Common myeloid progenitor, CD34-positive (primary cell): ENCODE measurements around the gene SELENOH.

Experiments
- CTCF ChIA-PET: fragments of 350-600 bp; sonication (Branson Sonifier 250); formaldehyde crosslinking; loops from one replicate; lab custom pipeline; 2021; ENCODE audit warnings: antibody characterized with exemption; lab: Charles Lee
- POLR2A ChIA-PET: fragments of 350-600 bp; sonication (Branson Sonifier 250); formaldehyde crosslinking; loops from one replicate; lab custom pipeline; 2021; ENCODE audit warnings: antibody characterized with exemption; lab: Charles Lee
- DNase-seq, 3 donors: peaks; one replicate each; pipeline versions ENCODE4 v3.0.0 to v3.0.0-alpha.2; 2013
- H3K27ac ChIP-seq, 2 experiments: 1 replicate in 1 of 2; 2 replicates in 1 of 2; pipeline ENCODE4 v1.7.0; 2013; ENCODE audit warnings: inconsistent platforms in 2 of 2, low read length in 2 of 2, mild to moderate bottlenecking in 2 of 2, low read depth in 1 of 2, moderate library complexity in 1 of 2; ENCODE audit not compliant: severe bottlenecking in 2 of 2, insufficient read depth in 1 of 2, poor library complexity in 1 of 2
- H3K27me3 ChIP-seq, 5 experiments: replicated peaks in 2 of 5; 1 replicate in 3 of 5; 2 replicates in 2 of 5; pipeline versions ENCODE4 v1.6.1 to v1.7.0; 2013; ENCODE audit warnings: low read length in 4 of 5, mild to moderate bottlenecking in 2 of 5, moderate library complexity in 2 of 5, inconsistent platforms in 1 of 5; ENCODE audit not compliant: insufficient read depth in 5 of 5, control insufficient read depth in 4 of 5
- H3K36me3 ChIP-seq, 4 experiments: 1 replicate in 2 of 4; 2 replicates in 2 of 4; pipeline versions ENCODE4 v1.6.1 to v1.7.0; 2013; ENCODE audit warnings: low read length in 3 of 4, control low read depth in 1 of 4, mild to moderate bottlenecking in 1 of 4; ENCODE audit not compliant: control insufficient read depth in 4 of 4, insufficient read depth in 4 of 4
- H3K4me1 ChIP-seq, 4 experiments: 1 replicate in 3 of 4; 2 replicates in 1 of 4; pipeline versions ENCODE4 v1.6.1 to v1.7.1; 2013; ENCODE audit warnings: low read length in 3 of 4, mild to moderate bottlenecking in 3 of 4, control low read depth in 1 of 4, inconsistent platforms in 1 of 4, moderate library complexity in 1 of 4; ENCODE audit not compliant: control insufficient read depth in 4 of 4, insufficient read depth in 4 of 4; ENCODE audit errors: control extremely low read depth in 1 of 4
- H3K4me3 ChIP-seq, 7 experiments: 1 replicate in 4 of 7; 2 replicates in 3 of 7; pipeline versions ENCODE4 v1.5.1 to v1.7.0; 2013; ENCODE audit warnings: mild to moderate bottlenecking in 7 of 7, low read length in 6 of 7, moderate library complexity in 6 of 7, inconsistent platforms in 2 of 7, low read depth in 2 of 7, control low read depth in 1 of 7; ENCODE audit not compliant: insufficient read depth in 4 of 7, control insufficient read depth in 1 of 7; ENCODE audit errors: extremely low read depth in 1 of 7
- H3K9me3 ChIP-seq, 5 experiments: 1 replicate in 4 of 5; 2 replicates in 1 of 5; pipeline versions ENCODE4 v1.6.1 to v1.7.1; 2013; ENCODE audit warnings: low read length in 4 of 5, mild to moderate bottlenecking in 2 of 5, inconsistent platforms in 1 of 5, low read depth in 1 of 5, moderate library complexity in 1 of 5; ENCODE audit not compliant: control insufficient read depth in 4 of 5, insufficient read depth in 2 of 5; ENCODE audit errors: control extremely low read depth in 1 of 5
- whole genome bisulfite sequencing: methylation state at CpG from one replicate; pipeline ENCODE4 v1.1.5; 2013; ENCODE audit not compliant: insufficient coverage; 5-methylcytosine and 5-hydroxymethylcytosine counted together

The SELENOH gene

GRCh38 chr11:57744357-57744756, 3.1 kb downstream of the SELENOH start:
- Histone ChIP-seq H3K27ac (no peak overlapping the region), H3K4me1 (peaks cover 13 to 26% (median 20%) of the 10 kb centered on the region in 4 experiments), H3K9me3 (no peaks in the 10 kb centered on the region), H3K27me3 (no peaks in the 10 kb centered on the region), H3K4me3 (no peak overlapping the region), H3K36me3 (peaks cover 8 to 53% (median 25%) of the 10 kb centered on the region in 4 experiments)
- DNase-seq: no peak
- ChIA-PET CTCF (interaction anchor here (0.8 to 6.4 kb wide), 4 partner anchors 12 to 58 kb away, joined by 3 to 50 read pairs (median 22); no protein-coding TSS in a partner anchor), POLR2A (interaction anchor here (0.8 to 1.8 kb wide), 2 partner anchors 17 to 244 kb away, joined by 4 to 5 read pairs; partner anchors contain the start of gene CTNND1)
- 100% methylated on average over 1 of the region's 2 CpGs for WGBS

GRCh38 chr11:57745206-57745605, 3.9 kb downstream of the SELENOH start:
- DNase-seq: no peak
- ChIA-PET POLR2A (interaction anchor here (1.8 kb wide), 1 partner anchor 16 kb away, joined by 5 read pairs; the partner anchor contains the start of gene CTNND1), CTCF (interaction anchor here (1.3 to 7.5 kb wide), 4 partner anchors 11 to 55 kb away, joined by 4 to 100 read pairs (median 28); partner anchors contain the start of gene CTNND1)
- H3K4me3 ChIP-seq: no peak overlapping the region
- peaks cover 13 to 25% (median 19%) of the 10 kb centered on the region in 4 experiments for H3K4me1 ChIP-seq
- peaks cover 8 to 45% (median 23%) of the 10 kb centered on the region in 4 experiments for H3K36me3 ChIP-seq
- H3K9me3 ChIP-seq: no peaks in the 10 kb centered on the region
- H3K27ac ChIP-seq: no peak overlapping the region
- WGBS: 98% methylated on average over 5 of the region's 5 CpGs
- no peaks in the 10 kb centered on the region for H3K27me3 ChIP-seq

GRCh38 chr11:57746920-57747319, 5.6 kb downstream of the SELENOH start:
- DNase-seq: no peak
- H3K4me3 ChIP-seq: no peak overlapping the region
- WGBS: 100% methylated on average over 1 of the region's 1 CpG
- POLR2A ChIA-PET: no interaction called here
- no peak overlapping the region for H3K27ac ChIP-seq
- H3K36me3 ChIP-seq: peaks cover 8 to 42% (median 23%) of the 10 kb centered on the region in 4 experiments
- H3K4me1 ChIP-seq: peaks cover 6 to 14% (median 12%) of the 10 kb centered on the region in 4 experiments
- H3K9me3 ChIP-seq: no peaks in the 10 kb centered on the region
- CTCF ChIA-PET: interaction anchor here (1.3 to 7.5 kb wide), 3 partner anchors 9 to 178 kb away, joined by 3 to 100 read pairs (median 50); no protein-coding TSS in a partner anchor
- H3K27me3 ChIP-seq: no peaks in the 10 kb centered on the region

GRCh38 chr11:57751176-57751575, 9.9 kb downstream of the SELENOH start:
- Histone ChIP-seq H3K36me3 (peaks cover 0 to 6% (median 1%) of the 10 kb centered on the region in 4 experiments), H3K27ac (no peak overlapping the region), H3K9me3 (no peaks in the 10 kb centered on the region), H3K4me3 (no peak overlapping the region), H3K4me1 (no peaks in the 10 kb centered on the region), H3K27me3 (no peaks in the 10 kb centered on the region)
- ChIA-PET POLR2A (no interaction called here), CTCF (interaction anchor here (0.7 to 7.5 kb wide), 10 partner anchors 9 to 762 kb away, joined by 3 to 100 read pairs (median 4); partner anchors contain the start of gene CTNND1)
- DNase-seq: no peak

GRCh38 chr11:57751676-57752253, 10.5 kb downstream of the SELENOH start, which contains the start of gene BTBD18:
Gene BTBD18 (minus strand): TSS chr11:57751819. CDS start chr11:57751188, 631 bp downstream.
- H3K27ac ChIP-seq: no peak within 1 kb of the TSS
- H3K9me3 ChIP-seq: no peaks in the 10 kb centered on the region
- no peaks in the 10 kb centered on the region for H3K27me3 ChIP-seq
- H3K4me3 ChIP-seq: no peak within 1 kb of the TSS
- POLR2A ChIA-PET: no interaction called here
- H3K36me3 ChIP-seq: peaks cover 0 to 5% (median 1%) of the 10 kb centered on the region in 4 experiments
- peak; percentile 25 to 42 (median 40) for DNase-seq
- CTCF ChIA-PET: interaction anchor here (0.7 to 7.5 kb wide), 13 partner anchors 8 to 761 kb away, joined by 3 to 100 read pairs (median 4); partner anchors contain the start of gene CTNND1
- H3K4me1 ChIP-seq: no peaks in the 10 kb centered on the region
- WGBS: 94% methylated on average over 5 of the region's 10 CpGs

GRCh38 chr11:57752954-57753353, 11.7 kb downstream of the SELENOH start:
- ChIA-PET CTCF (no interaction called here), POLR2A (no interaction called here)
- H3K27ac ChIP-seq: no peak overlapping the region
- H3K36me3 ChIP-seq: no peaks in the 10 kb centered on the region
- WGBS: 98% methylated on average over 26 of the region's 30 CpGs
- no peaks in the 10 kb centered on the region for H3K4me1 ChIP-seq
- no peaks in the 10 kb centered on the region for H3K27me3 ChIP-seq
- H3K4me3 ChIP-seq: no peak overlapping the region
- no peak for DNase-seq
- no peaks in the 10 kb centered on the region for H3K9me3 ChIP-seq

- no CpG with 5 or more reads among the region's 3 CpGs for WGBS
- Histone ChIP-seq H3K9me3 (no peaks in the 10 kb centered on the region), H3K27ac (no peak overlapping the region), H3K4me3 (no peak overlapping the region), H3K27me3 (no peaks in the 10 kb centered on the region), H3K36me3 (no peaks in the 10 kb centered on the region), H3K4me1 (peaks cover 3 to 10% (median 8%) of the 10 kb centered on the region in 4 experiments)
- CTCF ChIA-PET: interaction anchor here (0.7 to 32.2 kb wide), 6 partner anchors 10 to 756 kb away, joined by 3 to 571 read pairs (median 6); partner anchors contain the start of gene SELENOH
- POLR2A ChIA-PET: no interaction called here
- no peak for DNase-seq
These were observed 16.9 kb downstream of the SELENOH start for GRCh38 chr11:57758174-57758573.
